ENCODE results near the gene CYP4F8. TPM values are rescaled to one million over a fixed set of nuclear protein-coding genes. Genes with fewer than 3 reads are reported as not detected.

CYP4F8 gene
- total RNA-seq, 1 donor from 2014 or later: not detected

GRCh38 chr19:15631817-15632216 is 16.8 kb downstream of the CYP4F8 start:
- H3K4me3 ChIP-seq: no peak overlapping the region
- Mint-ChIP-seq H3K36me3 (no peaks in the 10 kb centered on the region), H3K4me1 (no peaks in the 10 kb centered on the region), H3K27me3 (ENCODE audit: insufficient read depth, low read depth) (no peaks in the 10 kb centered on the region), H3K4me3 (no peak overlapping the region), H3K27ac (no peak overlapping the region), H3K9me3 (peaks cover 5% of the 10 kb centered on the region)
- no peak overlapping the region for H2AFZ ChIP-seq (replicated peaks)
- no peaks in the 10 kb centered on the region for H3K4me1 ChIP-seq
- H3K9me3 ChIP-seq (ENCODE audit: low read depth): peaks cover 18% of the 10 kb centered on the region
- no peaks in the 10 kb centered on the region for H3K36me3 ChIP-seq
- no peak overlapping the region for H3K4me2 ChIP-seq
- H3K27ac ChIP-seq: no peak overlapping the region
- no peak overlapping the region for H3K9ac ChIP-seq
- no peaks in the 10 kb centered on the region for H3K79me2 ChIP-seq (ENCODE audit: low read depth)
- H4K20me1 ChIP-seq (ENCODE audit: low read depth): no peaks in the 10 kb centered on the region
- H3K27me3 ChIP-seq: no peaks in the 10 kb centered on the region
- H3F3A ChIP-seq (ENCODE audit: low read depth): no peaks in the 10 kb centered on the region
- DNase-seq (ENCODE audit: low spot score): peak; percentile 6
- TF ChIP-seq CTCF (IDR thresholded peaks at IDR 0.05): peak; percentile 23
- no peak for TF ChIP-seq EZH2phosphoT487 (IDR thresholded peaks at IDR 0.05)
- no peak for TF ChIP-seq EZH2 (IDR thresholded peaks at IDR 0.05)

- H3K9me3 Mint-ChIP-seq: peaks cover 7% of the 10 kb centered on the region
- H4K20me1 ChIP-seq (ENCODE audit: low read depth): no peaks in the 10 kb centered on the region
- H3K4me3 ChIP-seq: no peak overlapping the region
- H3K4me2 ChIP-seq: no peak overlapping the region
- peaks cover 23% of the 10 kb centered on the region for H3K9me3 ChIP-seq (ENCODE audit: low read depth)
- H3K27me3 Mint-ChIP-seq (ENCODE audit: insufficient read depth, low read depth): peaks cover 2% of the 10 kb centered on the region
- no peaks in the 10 kb centered on the region for H3K27me3 ChIP-seq
- H3K4me3 Mint-ChIP-seq: no peak overlapping the region
- H3K4me1 Mint-ChIP-seq: no peaks in the 10 kb centered on the region
- H2AFZ ChIP-seq (replicated peaks): no peak overlapping the region
- H3K79me2 ChIP-seq (ENCODE audit: low read depth): no peaks in the 10 kb centered on the region
- no peaks in the 10 kb centered on the region for H3F3A ChIP-seq (ENCODE audit: low read depth)
- H3K9ac ChIP-seq: no peak overlapping the region
- H3K27ac Mint-ChIP-seq: no peak overlapping the region
- H3K4me1 ChIP-seq: no peaks in the 10 kb centered on the region
- TF ChIP-seq EZH2 (IDR thresholded peaks at IDR 0.05) (no peak), CTCF (IDR thresholded peaks at IDR 0.05) (no peak)
- no peak for DNase-seq (ENCODE audit: low spot score)
- no peaks in the 10 kb centered on the region for H3K36me3 Mint-ChIP-seq
- H3K27ac ChIP-seq: no peak overlapping the region
- no peaks in the 10 kb centered on the region for H3K36me3 ChIP-seq
These were observed 18.2 kb downstream of the CYP4F8 start for GRCh38 chr19:15633082-15633835.

- H3K27ac Mint-ChIP-seq: no peak overlapping the region
- DNase-seq (ENCODE audit: low spot score): no peak
- no peaks in the 10 kb centered on the region for H3F3A ChIP-seq (ENCODE audit: low read depth)
- H3K9me3 ChIP-seq (ENCODE audit: low read depth): peaks cover 23% of the 10 kb centered on the region
- H3K27ac ChIP-seq: no peak overlapping the region
- no peaks in the 10 kb centered on the region for H3K4me1 Mint-ChIP-seq
- no peaks in the 10 kb centered on the region for H3K4me1 ChIP-seq
- H3K36me3 Mint-ChIP-seq: no peaks in the 10 kb centered on the region
- no peaks in the 10 kb centered on the region for H3K79me2 ChIP-seq (ENCODE audit: low read depth)
- H3K4me3 ChIP-seq: no peak overlapping the region
- no peak overlapping the region for H2AFZ ChIP-seq (replicated peaks)
- H3K27me3 Mint-ChIP-seq (ENCODE audit: insufficient read depth, low read depth): peaks cover 2% of the 10 kb centered on the region
- H3K4me2 ChIP-seq: no peak overlapping the region
- H3K4me3 Mint-ChIP-seq: no peak overlapping the region
- no peaks in the 10 kb centered on the region for H3K27me3 ChIP-seq
- H3K9ac ChIP-seq: no peak overlapping the region
- H3K9me3 Mint-ChIP-seq: peaks cover 7% of the 10 kb centered on the region
- H4K20me1 ChIP-seq (ENCODE audit: low read depth): no peaks in the 10 kb centered on the region
- no peaks in the 10 kb centered on the region for H3K36me3 ChIP-seq
- TF ChIP-seq CTCF (IDR thresholded peaks at IDR 0.05): no peak
- TF ChIP-seq EZH2phosphoT487 (IDR thresholded peaks at IDR 0.05): no peak
- TF ChIP-seq EZH2 (IDR thresholded peaks at IDR 0.05): no peak
These were observed 19.1 kb downstream of the CYP4F8 start for GRCh38 chr19:15634105-15634504.

Measured in neural progenitor cell (in vitro differentiated cells).